Caco-2 (cell line): Measurements from ENCODE around the gene GPC6. TPM values are rescaled to one million over a fixed set of nuclear protein-coding genes. Genes with fewer than 3 reads are reported as not detected.

Source experiments
- BruUV-seq: library from RNA; stranded (reverse); fragments of 400-500 nt; replicated peaks from 2 replicates; lab custom pipeline; 2021; lab: Mats Ljungman, UMichigan
- CTCF ChIA-PET: fragments of 300-600 bp; sonication (Branson Sonifier 250); formaldehyde crosslinking; loops from one replicate; lab custom pipeline; 2022; ENCODE audit warnings: antibody characterized with exemption; lab: Charles Lee
- POLR2A ChIA-PET: fragments of 300-600 bp; sonication (Branson Sonifier 250); formaldehyde crosslinking; loops from one replicate; lab custom pipeline; 2022; ENCODE audit warnings: antibody characterized with exemption; lab: Charles Lee
- DNase-seq, 2 experiments: peaks; one replicate each; pipeline versions ENCODE4 v3.0.0 to v3.0.0-alpha.2; 2020 to 2022
- H3K27me3 ChIP-seq: replicated peaks from 2 replicates; pipeline ENCODE4 v1.6.0; 2011; ENCODE audit warnings: low read length; ENCODE audit not compliant: control insufficient read depth, insufficient read depth
- H3K36me3 ChIP-seq: 2 replicates; pipeline ENCODE4 v1.5.1; 2011; ENCODE audit warnings: low read length; ENCODE audit not compliant: control insufficient read depth, insufficient read depth
- H3K4me1 ChIP-seq: fragments of 250-450 bp; sonication (Bioruptor Pico); 2 replicates; pipeline ENCODE4 v1.5.1; 2020; ENCODE audit warnings: mild to moderate bottlenecking
- H3K4me3 ChIP-seq: 2 replicates; pipeline ENCODE4 v1.5.1; 2011; ENCODE audit warnings: low read depth, mild to moderate bottlenecking, control low read depth, low read length
- H3K9me3 ChIP-seq: fragments of 250-450 bp; sonication (Bioruptor Pico); 2 replicates; pipeline ENCODE4 v1.5.1; 2020; ENCODE audit warnings: mild to moderate bottlenecking, moderate library complexity
- H3K27ac Mint-ChIP-seq: one replicate; pipeline ENCODE4 v1.8.0; 2022; ENCODE audit warnings: mixed read lengths; ENCODE audit not compliant: unreplicated experiment
- H3K27me3 Mint-ChIP-seq: one replicate; pipeline ENCODE4 v1.8.0; 2022; ENCODE audit warnings: mixed read lengths; ENCODE audit not compliant: insufficient read depth, unreplicated experiment
- H3K36me3 Mint-ChIP-seq: one replicate; pipeline ENCODE4 v1.8.0; 2022; ENCODE audit warnings: mild to moderate bottlenecking, mixed read lengths; ENCODE audit not compliant: insufficient read depth, unreplicated experiment
- H3K4me1 Mint-ChIP-seq: one replicate; pipeline ENCODE4 v1.8.0; 2022; ENCODE audit warnings: low read depth, mixed read lengths; ENCODE audit not compliant: unreplicated experiment
- H3K4me3 Mint-ChIP-seq: one replicate; pipeline ENCODE4 v1.8.0; 2022; ENCODE audit warnings: mild to moderate bottlenecking, moderate library complexity, mixed read lengths; ENCODE audit not compliant: unreplicated experiment
- H3K9me3 Mint-ChIP-seq: one replicate; pipeline ENCODE4 v1.8.0; 2022; ENCODE audit warnings: mixed read lengths; ENCODE audit not compliant: unreplicated experiment
- intact Hi-C: fragments of 100-400 bp; cut with micrococcal nuclease; formaldehyde crosslinking; loops from one replicate; pipeline ENCODE4 v1.10.0; 2022; ENCODE audit not compliant: unreplicated experiment
- total RNA-seq: library from RNA; stranded (reverse); gene quantifications from 2 replicates; pipeline ENCODE4 v1.2.3, GENCODE V29; 2022
- TF ChIP-seq, protein P1 (sequence below), 2 experiments: fragments of 200-600 bp in 1 of 2; IDR thresholded peaks; 1 replicate in 1 of 2; 2 replicates in 1 of 2; pipeline versions ENCODE4 v1.5.1 to v1.8.0; 2011 to 2022; ENCODE audit warnings: antibody characterized with exemption in 1 of 2, control low read depth in 1 of 2, inconsistent platforms in 1 of 2, low read depth in 1 of 2, low read length in 1 of 2, mild to moderate bottlenecking in 1 of 2, moderate library complexity in 1 of 2; ENCODE audit not compliant: insufficient read depth in 1 of 2, severe bottlenecking in 1 of 2, unreplicated experiment in 1 of 2

The GPC6 gene
- total RNA-seq, 1 experiment from 2014 or later: 0.16 TPM

DNA sequence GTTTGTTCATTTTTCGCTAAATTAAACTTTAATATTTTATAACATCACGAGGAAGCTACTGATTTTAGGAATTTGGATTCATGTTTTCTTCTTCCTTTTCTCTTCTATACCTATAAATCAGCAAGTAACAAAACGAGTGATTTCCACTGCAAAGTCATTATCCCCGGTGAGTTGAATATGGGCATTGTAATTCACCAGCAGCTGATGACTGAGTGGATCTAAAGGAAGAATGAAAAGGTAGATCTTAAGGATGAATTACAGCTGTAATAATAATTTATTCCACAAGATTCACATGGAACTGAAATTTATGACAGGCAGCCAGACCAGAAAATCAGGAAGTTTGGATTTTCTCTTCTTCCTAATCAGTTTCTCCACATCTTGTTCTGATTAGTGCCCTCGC, 111.4 kb downstream of the GPC6 start:
- Mint-ChIP-seq H3K27me3 (no peaks in the 10 kb centered on the region), H3K4me3 (no peak overlapping the region), H3K4me1 (no peaks in the 10 kb centered on the region), H3K36me3 (no peaks in the 10 kb centered on the region), H3K9me3 (peaks cover 10% of the 10 kb centered on the region), H3K27ac (no peak overlapping the region)
- H3K36me3 ChIP-seq: no peaks in the 10 kb centered on the region
- peaks cover 7% of the 10 kb centered on the region; the same call in 1 of the 2 replicates for H3K9me3 ChIP-seq
- intact Hi-C loops: no loop called here
- no peaks in the 10 kb centered on the region for H3K27me3 ChIP-seq
- ChIA-PET POLR2A (no interaction called here), CTCF (no interaction called here)
- no peak overlapping the region for H3K4me3 ChIP-seq
- TF ChIP-seq, protein P1, sequence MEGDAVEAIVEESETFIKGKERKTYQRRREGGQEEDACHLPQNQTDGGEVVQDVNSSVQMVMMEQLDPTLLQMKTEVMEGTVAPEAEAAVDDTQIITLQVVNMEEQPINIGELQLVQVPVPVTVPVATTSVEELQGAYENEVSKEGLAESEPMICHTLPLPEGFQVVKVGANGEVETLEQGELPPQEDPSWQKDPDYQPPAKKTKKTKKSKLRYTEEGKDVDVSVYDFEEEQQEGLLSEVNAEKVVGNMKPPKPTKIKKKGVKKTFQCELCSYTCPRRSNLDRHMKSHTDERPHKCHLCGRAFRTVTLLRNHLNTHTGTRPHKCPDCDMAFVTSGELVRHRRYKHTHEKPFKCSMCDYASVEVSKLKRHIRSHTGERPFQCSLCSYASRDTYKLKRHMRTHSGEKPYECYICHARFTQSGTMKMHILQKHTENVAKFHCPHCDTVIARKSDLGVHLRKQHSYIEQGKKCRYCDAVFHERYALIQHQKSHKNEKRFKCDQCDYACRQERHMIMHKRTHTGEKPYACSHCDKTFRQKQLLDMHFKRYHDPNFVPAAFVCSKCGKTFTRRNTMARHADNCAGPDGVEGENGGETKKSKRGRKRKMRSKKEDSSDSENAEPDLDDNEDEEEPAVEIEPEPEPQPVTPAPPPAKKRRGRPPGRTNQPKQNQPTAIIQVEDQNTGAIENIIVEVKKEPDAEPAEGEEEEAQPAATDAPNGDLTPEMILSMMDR (IDR thresholded peaks at IDR 0.05; ENCODE audit: insufficient read depth in 1 of 2, low read depth in 1 of 2, low read length in 1 of 2, severe bottlenecking in 1 of 2, unreplicated experiment in 1 of 2): no peak
- no peak for DNase-seq
- H3K4me1 ChIP-seq: no peaks in the 10 kb centered on the region
- BruUV-seq: no TSS peak

DNA sequence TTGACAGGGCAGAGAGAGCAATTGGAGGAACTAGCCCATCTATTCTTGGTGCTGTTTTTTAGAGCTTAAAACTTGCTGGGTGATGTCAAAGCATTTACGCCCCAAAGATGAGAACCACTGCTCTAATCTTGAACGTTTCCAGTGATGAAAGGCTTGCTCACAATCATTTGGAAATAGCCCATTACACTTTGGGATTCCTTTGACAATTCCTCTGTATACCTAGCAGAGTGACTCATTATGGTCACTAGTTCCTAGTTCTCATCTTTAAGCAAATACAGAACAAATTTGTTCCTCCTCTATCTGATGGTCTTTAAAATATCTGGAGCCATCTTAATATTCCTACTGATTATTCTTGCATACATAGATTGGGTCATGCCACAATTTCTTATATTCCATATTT, 112.3 kb downstream of the GPC6 start:
- Histone ChIP-seq H3K9me3 (peaks cover 7% of the 10 kb centered on the region; the same call in 1 of the 2 replicates), H3K4me3 (no peak overlapping the region), H3K4me1 (no peaks in the 10 kb centered on the region), H3K27me3 (no peaks in the 10 kb centered on the region), H3K36me3 (no peaks in the 10 kb centered on the region)
- Mint-ChIP-seq H3K36me3 (no peaks in the 10 kb centered on the region), H3K4me3 (no peak overlapping the region), H3K27ac (no peak overlapping the region), H3K27me3 (no peaks in the 10 kb centered on the region), H3K9me3 (peaks cover 10% of the 10 kb centered on the region), H3K4me1 (no peaks in the 10 kb centered on the region)
- intact Hi-C loops: no loop called here
- ChIA-PET POLR2A (no interaction called here), CTCF (no interaction called here)
- BruUV-seq: no TSS peak
- no peak for DNase-seq
- TF ChIP-seq, protein P1 (IDR thresholded peaks at IDR 0.05; ENCODE audit: insufficient read depth in 1 of 2, low read depth in 1 of 2, low read length in 1 of 2, severe bottlenecking in 1 of 2, unreplicated experiment in 1 of 2): no peak

DNA sequence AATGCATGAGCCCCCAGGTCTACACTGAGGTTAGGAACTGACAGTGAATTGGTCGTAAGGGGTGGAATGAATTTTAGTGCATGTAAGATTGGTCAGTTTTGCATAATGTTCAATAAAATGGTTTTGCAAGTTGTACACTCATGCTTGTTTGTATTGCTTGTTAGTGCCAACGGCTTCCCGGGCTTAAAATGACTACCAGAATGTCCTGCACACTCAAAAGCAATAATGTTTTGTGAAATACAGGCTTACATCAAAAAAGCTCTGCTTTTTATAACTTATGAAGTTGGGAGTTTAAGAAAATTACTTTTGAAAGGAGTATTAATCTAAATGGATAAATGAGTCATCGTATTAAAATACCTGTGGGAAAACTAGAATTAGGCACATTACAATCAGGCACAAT, 112.9 kb downstream of the GPC6 start:
- no peaks in the 10 kb centered on the region for H3K36me3 Mint-ChIP-seq
- Histone ChIP-seq H3K4me1 (no peaks in the 10 kb centered on the region), H3K36me3 (no peaks in the 10 kb centered on the region), H3K4me3 (no peak overlapping the region), H3K27me3 (no peaks in the 10 kb centered on the region), H3K9me3 (peaks cover 7% of the 10 kb centered on the region; the same call in 1 of the 2 replicates)
- DNase-seq: no peak
- TF ChIP-seq, protein P1 (IDR thresholded peaks at IDR 0.05; ENCODE audit: insufficient read depth in 1 of 2, low read depth in 1 of 2, low read length in 1 of 2, severe bottlenecking in 1 of 2, unreplicated experiment in 1 of 2): no peak
- H3K4me3 Mint-ChIP-seq: no peak overlapping the region
- ChIA-PET CTCF (no interaction called here), POLR2A (no interaction called here)
- H3K9me3 Mint-ChIP-seq: peaks cover 10% of the 10 kb centered on the region
- H3K27me3 Mint-ChIP-seq: no peaks in the 10 kb centered on the region
- no TSS peak for BruUV-seq
- intact Hi-C loops: no loop called here
- no peaks in the 10 kb centered on the region for H3K4me1 Mint-ChIP-seq
- H3K27ac Mint-ChIP-seq: no peak overlapping the region
